NCI-H1694 treated with DMSO at 0.1 percent for 48 hours (cell line): ENCODE data around the gene ENOX2.

Experiments used
- DNase-seq: peaks from one replicate; lab custom pipeline; 2025; lab: John Stamatoyannopoulos, UW

ENOX2 gene

DNA sequence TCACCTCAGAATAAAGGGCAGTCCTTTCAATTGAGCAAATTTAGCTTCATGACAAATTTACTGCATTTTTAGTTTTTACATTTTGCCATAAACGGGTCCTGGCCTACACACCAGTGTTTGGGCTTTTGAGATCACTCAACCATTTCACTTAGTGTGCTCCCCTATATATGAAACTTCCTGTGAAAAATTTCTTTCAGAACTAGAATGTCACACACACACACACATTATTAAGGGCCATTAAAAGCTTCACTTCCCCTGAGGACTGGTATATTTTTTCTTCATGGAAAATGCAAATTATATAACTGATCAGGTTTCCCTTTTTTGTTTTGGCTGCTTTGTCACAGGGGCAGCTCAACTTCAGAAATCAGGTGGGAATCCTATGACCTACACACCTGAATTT lies 206.5 kb downstream of the ENOX2 start:
- DNase-seq = no peak

DNA sequence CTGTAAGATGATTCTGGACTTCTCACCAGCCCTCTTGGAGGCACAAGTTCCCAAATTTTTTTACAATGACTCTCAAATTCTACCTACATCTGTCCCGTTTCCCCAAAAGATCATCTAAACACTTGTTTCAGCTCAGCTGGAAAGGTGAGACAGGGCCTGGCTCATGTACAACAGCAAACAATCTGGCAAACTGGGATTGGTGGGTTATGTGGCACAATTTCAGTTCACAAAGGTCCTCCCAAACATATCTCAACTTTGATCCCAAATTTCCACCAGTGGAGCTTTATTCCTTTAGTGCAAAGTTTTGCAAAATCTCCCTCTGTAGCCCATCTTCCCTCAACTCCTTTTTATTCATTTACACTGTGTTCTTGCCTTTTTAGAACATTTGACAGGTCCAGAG lies 207.1 kb downstream of the ENOX2 start:
- no peak for DNase-seq

GRCh38 chrX:130694983-130695382 lies 208.0 kb downstream of the ENOX2 start:
- no peak for DNase-seq

DNA sequence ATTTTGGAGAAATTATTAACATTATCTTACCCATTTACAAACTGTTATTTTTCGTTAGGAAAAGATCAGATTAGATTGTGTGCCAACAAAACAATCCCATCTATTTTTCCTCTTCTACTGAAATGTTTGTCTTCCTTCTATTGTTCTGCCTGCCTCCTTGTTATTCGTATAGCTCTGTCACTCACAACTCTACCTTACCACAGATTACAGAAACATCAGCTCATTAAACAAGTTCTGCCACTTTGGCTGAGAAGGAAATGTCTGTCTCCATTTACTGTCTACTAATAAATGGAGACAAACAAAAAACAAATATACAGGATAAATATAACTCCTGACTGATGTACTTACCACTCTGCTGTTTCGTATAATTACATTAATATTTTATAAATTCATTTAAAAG lies 211.4 kb downstream of the ENOX2 start:
- no peak for DNase-seq

DNA sequence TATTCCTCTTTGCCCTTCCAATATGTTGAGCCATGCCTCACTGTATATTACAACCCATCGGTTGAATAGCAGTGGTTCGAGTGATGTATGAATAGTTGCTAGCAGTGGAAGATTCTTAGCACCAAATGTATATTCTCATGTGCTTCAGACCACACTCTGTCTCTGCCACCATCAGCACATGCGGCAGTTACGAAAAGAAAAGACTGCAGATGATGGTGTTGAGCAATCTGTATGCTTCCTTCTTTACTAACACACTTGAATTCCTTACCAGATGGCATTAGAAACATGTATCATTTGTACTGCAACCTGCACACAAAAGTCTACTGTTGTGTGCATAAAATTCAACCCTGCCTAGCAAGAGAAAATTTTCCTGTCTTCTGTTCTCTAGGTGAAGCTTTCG lies 214.6 kb downstream of the ENOX2 start:
- DNase-seq = no peak

DNA sequence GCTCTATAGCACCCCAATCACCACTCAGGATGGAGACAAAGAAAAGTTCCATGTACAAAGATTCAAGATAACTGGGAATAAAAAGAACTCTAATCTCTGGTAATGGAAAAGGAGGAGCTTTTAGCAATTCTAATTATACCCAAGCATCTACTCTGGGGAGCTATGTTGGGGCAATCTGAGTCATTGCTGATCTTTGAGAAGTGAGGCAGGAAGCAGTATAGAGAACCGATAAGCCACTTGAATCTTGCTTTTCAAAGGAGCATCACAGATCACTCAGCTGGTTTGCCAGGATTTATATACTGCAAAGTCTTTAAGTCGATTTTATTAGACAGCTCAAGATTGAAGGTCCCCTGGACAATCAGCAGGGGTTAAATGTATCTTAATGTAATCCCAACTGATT lies 220.0 kb downstream of the ENOX2 start:
- no peak for DNase-seq

- no peak for DNase-seq
Observed at GRCh38 chrX:130680164-130681035, 222.6 kb downstream of the ENOX2 start.

DNA sequence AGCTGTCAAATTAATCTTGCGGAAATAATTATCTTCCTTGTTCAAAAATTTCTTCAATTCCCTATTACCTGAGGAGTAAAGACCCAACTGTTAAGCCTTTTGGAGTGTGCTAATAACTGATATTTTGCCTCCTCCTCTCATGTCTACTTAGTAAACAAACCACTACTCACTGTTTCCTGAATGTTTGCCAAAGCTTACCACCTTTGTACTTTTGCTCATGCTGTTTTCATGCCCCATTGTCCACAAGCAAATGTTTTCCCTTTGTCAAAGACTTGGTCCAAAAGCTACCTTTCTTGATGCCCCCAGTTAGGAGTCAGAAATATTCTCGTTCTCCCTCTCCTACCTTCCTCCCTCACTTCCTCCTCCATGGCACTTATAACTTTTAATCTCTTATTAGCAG lies 226.1 kb downstream of the ENOX2 start:
- no peak for DNase-seq

GRCh38 chrX:130672214-130672613 lies 230.8 kb downstream of the ENOX2 start:
- no peak for DNase-seq

GRCh38 chrX:130669233-130669632 lies 233.8 kb downstream of the ENOX2 start:
- no peak for DNase-seq

- no peak for DNase-seq
Observed at GRCh38 chrX:130665263-130665662, 237.7 kb downstream of the ENOX2 start.

DNA sequence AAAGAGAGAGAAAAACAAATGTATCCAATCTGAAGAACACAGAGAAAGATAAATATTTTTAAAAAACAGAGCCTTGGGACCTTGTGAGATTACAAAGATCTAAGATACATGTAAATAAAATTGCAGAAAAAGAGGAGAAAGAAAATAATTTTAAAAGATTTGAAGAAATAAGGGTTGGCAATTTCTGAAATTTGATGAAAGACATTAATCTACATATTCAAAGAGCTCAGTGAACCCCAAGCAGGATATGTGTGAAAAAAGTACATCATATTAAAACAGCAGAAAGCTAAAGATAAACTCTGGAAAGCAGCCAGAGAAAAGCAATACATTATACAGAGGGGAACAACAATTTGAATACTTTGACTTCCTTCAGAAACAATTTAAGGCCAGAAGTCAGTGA lies 244.7 kb downstream of the ENOX2 start:
- DNase-seq = no peak

GRCh38 chrX:130654409-130654950 lies 248.5 kb downstream of the ENOX2 start:
- no peak for DNase-seq

DNA sequence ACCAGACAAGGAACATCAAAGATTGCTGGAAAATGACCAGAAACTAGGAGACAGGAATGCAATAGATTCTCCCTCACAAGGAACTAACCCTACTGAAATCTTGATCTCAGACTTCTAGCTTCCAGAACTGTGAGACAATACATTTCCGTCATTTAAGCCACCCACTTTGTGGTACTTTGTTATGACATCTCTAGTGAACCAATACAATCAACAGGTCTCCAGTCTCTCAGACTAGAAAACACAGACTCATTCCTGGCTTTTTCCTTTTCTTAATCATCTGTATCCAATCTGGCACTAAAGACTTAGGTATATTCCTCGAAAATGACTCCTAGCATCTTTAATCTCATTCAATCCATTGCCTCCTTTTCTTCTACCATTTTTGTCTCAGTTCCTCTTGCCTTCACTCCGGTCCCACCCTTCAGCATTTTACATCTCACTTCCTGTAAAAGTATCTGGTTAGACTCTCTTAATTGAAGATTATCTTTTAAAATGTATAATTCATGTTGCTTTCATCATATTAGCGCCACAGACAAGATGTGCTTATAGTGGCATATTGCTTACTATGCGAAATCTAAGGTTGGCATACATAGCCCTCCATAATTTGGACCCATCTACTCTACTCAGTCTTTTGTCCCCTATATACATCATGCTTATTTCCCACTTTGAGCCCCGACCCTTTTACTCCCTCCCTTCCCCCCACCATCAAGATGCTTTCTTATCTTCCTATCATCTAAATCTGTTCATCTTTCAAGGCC lies 250.0 kb downstream of the ENOX2 start:
- no peak for DNase-seq

GRCh38 chrX:130649738-130650137 lies 253.3 kb downstream of the ENOX2 start:
- DNase-seq = no peak

- no peak for DNase-seq
Observed at GRCh38 chrX:130647468-130647867, 255.5 kb downstream of the ENOX2 start.

GRCh38 chrX:130645955-130646583 lies 256.9 kb downstream of the ENOX2 start:
- no peak for DNase-seq

DNA sequence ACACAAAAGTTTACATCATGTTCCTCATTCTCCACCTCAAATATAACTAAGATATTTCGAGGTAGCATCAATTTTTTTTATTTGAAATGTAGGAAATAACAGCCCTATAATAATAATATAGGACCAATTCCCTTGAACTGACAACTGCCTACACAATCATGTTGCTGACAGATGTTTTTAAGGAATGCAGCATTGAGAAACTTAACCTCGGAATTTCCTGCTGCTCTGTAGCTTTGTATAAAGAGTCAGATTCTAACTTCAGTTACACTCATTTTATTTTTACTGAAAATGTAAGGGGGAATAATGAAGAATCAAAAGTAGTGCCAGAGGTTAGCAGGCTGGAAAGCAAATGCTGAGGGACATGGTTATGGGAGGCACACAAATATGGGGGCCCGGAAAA lies 265.4 kb downstream of the ENOX2 start:
- no peak for DNase-seq

DNA sequence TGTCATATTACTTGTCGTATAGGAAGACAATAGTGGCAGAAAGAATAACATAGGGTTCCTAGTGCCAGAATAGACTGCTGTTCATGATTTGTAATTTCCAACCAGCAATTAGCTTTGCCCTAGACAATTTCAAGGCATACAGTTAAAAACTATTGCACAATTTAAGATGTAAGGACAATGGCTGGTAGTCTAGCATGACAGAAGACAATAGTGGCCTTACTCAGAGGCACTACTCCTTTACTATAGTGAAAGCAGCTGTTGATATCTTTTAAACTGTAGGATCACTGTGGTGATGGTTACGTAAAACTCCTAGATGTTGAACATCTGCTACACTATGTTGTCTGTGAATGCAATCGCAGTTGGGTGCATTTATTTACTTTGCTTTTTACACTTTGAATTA lies 266.7 kb downstream of the ENOX2 start:
- no peak for DNase-seq

- DNase-seq = no peak
Observed at GRCh38 chrX:130631011-130631410, 272.0 kb downstream of the ENOX2 start.

GRCh38 chrX:130628516-130628915 lies 274.5 kb downstream of the ENOX2 start:
- DNase-seq = no peak

DNA sequence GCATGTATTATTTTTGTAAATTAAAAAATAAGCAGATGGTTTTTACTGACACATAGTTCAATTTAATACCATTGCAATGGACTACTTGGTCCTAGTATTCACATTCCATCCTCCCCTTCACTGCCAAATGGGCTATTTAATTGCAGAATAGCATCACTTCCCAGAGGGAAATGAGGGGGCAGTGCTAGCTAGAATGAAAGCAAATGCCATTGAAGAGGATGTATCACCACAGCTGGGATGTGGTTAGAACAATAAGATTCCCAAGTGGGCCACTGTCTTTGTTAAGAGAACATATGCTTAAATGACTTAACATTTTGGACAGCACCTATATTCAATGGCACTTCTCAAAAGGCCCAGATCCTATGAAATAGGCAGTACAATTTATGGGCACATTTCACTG lies 276.5 kb downstream of the ENOX2 start:
- DNase-seq = no peak

- no peak for DNase-seq
Observed at GRCh38 chrX:130625386-130625785, 277.6 kb downstream of the ENOX2 start.
